PFSK-1 (cell line): ENCODE results near the gene CMIP.

ENCODE experiments used
- POLR2AphosphoS5 ChIP-seq: IDR thresholded peaks from 2 replicates; pipeline ENCODE4 v1.6.1; 2012; ENCODE audit warnings: low read depth, mild to moderate bottlenecking, control low read depth, low read length, moderate library complexity
- REST ChIP-seq, 2 experiments: IDR thresholded peaks; 2 replicates each; pipeline versions ENCODE4 v1.6.1 to v1.8.0; 2011 to 2012; ENCODE audit warnings: low read depth in 2 of 2, low read length in 2 of 2, control low read depth in 1 of 2, inconsistent platforms in 1 of 2, mild to moderate bottlenecking in 1 of 2, moderate library complexity in 1 of 2; ENCODE audit not compliant: insufficient read depth in 1 of 2
- TAF1 ChIP-seq: IDR thresholded peaks from 2 replicates; pipeline ENCODE4 v1.6.1; 2012; ENCODE audit warnings: low read length, control low read depth, borderline replicate concordance; ENCODE audit not compliant: insufficient read depth

GRCh38 chr16:81578076-81578475 is 133.5 kb downstream of the CMIP start:
- TF ChIP-seq POLR2AphosphoS5: no peak
- TF ChIP-seq REST (IDR thresholded peaks at IDR 0.05; ENCODE audit: insufficient read depth in 1 of 2, low read depth in 2 of 2, low read length in 2 of 2): no peak
- no peak for TF ChIP-seq TAF1
